OCI-LY1 (cell line): ENCODE data around the gene INHBC.
A peak's percentile ranks its signal among the peaks of the same experiment; 100 is the strongest.

Experiments used
- H2AFZ ChIP-seq: fragments of 200-600 bp; sonication (generic), shearing (Covaris generic); 2 replicates; pipeline ENCODE4 v1.6.0; 2014; ENCODE audit warnings: antibody characterized with exemption, mild to moderate bottlenecking, low read length
- H3F3A ChIP-seq: fragments of 200-600 bp; sonication (generic), shearing (Covaris generic); 2 replicates; pipeline ENCODE4 v1.6.0; 2014; ENCODE audit warnings: mild to moderate bottlenecking, antibody characterized with exemption, low read length, moderate library complexity; ENCODE audit not compliant: insufficient read depth
- H3K27ac ChIP-seq: fragments of 200-600 bp; sonication (generic); 2 replicates; pipeline ENCODE4 v1.5.1; 2014; ENCODE audit warnings: low read length, mixed run types, mild to moderate bottlenecking, low read depth; ENCODE audit not compliant: poor library complexity, severe bottlenecking
- H3K27me3 ChIP-seq: fragments of 200-600 bp; sonication (generic); 2 replicates; pipeline ENCODE4 v1.6.0; 2014; ENCODE audit warnings: antibody characterized with exemption, mild to moderate bottlenecking, low read length, moderate library complexity; ENCODE audit not compliant: insufficient read depth
- H3K36me3 ChIP-seq: fragments of 200-600 bp; sonication (generic); 2 replicates; pipeline ENCODE4 v1.6.1; 2014; ENCODE audit warnings: mild to moderate bottlenecking, antibody characterized with exemption, low read length, moderate library complexity, mixed read lengths; ENCODE audit not compliant: insufficient read depth
- H3K4me1 ChIP-seq: fragments of 200-600 bp; sonication (generic); 2 replicates; pipeline ENCODE4 v1.5.1; 2014; ENCODE audit warnings: mild to moderate bottlenecking, low read length, moderate library complexity; ENCODE audit not compliant: insufficient read depth, severe bottlenecking
- H3K4me2 ChIP-seq: fragments of 200-600 bp; sonication (generic), shearing (Covaris generic); 2 replicates; pipeline ENCODE4 v1.6.1; 2014; ENCODE audit warnings: low read length
- H3K4me3 ChIP-seq: fragments of 200-600 bp; sonication (generic); 2 replicates; pipeline ENCODE4 v1.5.1; 2014; ENCODE audit warnings: low read length, low read depth, mild to moderate bottlenecking, mixed read lengths; ENCODE audit not compliant: poor library complexity, severe bottlenecking
- H3K79me2 ChIP-seq: fragments of 200-600 bp; shearing (Covaris generic); 2 replicates; pipeline ENCODE4 v1.6.1; 2016; ENCODE audit warnings: mixed run types, low read length, mixed read lengths; ENCODE audit not compliant: insufficient read depth
- H3K9ac ChIP-seq: fragments of 200-600 bp; sonication (generic), shearing (Covaris generic); 2 replicates; pipeline ENCODE4 v1.6.1; 2014; ENCODE audit warnings: mild to moderate bottlenecking, low read length, mixed read lengths
- H3K9me2 ChIP-seq: fragments of 200-600 bp; sonication (generic), shearing (Covaris generic); 2 replicates; pipeline ENCODE4 v1.6.1; 2014; ENCODE audit warnings: low read depth, mild to moderate bottlenecking, low read length, mixed read lengths
- H3K9me3 ChIP-seq: fragments of 200-600 bp; shearing (Covaris generic); 2 replicates; pipeline ENCODE4 v1.6.1; 2014; ENCODE audit warnings: low read length, mixed read lengths
- H4K20me1 ChIP-seq: fragments of 200-600 bp; sonication (generic), shearing (Covaris generic); 2 replicates; pipeline ENCODE4 v1.6.0; 2016; ENCODE audit warnings: mild to moderate bottlenecking, low read length; ENCODE audit not compliant: insufficient read depth
- CTCF ChIP-seq: fragments of 200-600 bp; sonication (generic), shearing (Covaris generic); IDR thresholded peaks from 2 replicates; pipeline ENCODE4 v1.5.1; 2017; ENCODE audit warnings: mild to moderate bottlenecking, antibody characterized with exemption, low read length, moderate library complexity, mixed read lengths
- EZH2 ChIP-seq: fragments of 200-600 bp; sonication (generic), shearing (Covaris generic); IDR thresholded peaks from 2 replicates; pipeline ENCODE4 v1.8.0; 2017; ENCODE audit warnings: borderline replicate concordance, mixed run types, mild to moderate bottlenecking, antibody characterized with exemption, low read length, moderate library complexity, mixed read lengths

INHBC gene

GRCh38 chr12:57459750-57460467, 25.3 kb downstream of the INHBC start, which contains the start of gene GLI1:
TSS of gene GLI1 (plus strand) at chr12:57459785. CDS start at chr12:57463692, 3,907 bp downstream.
- H4K20me1 ChIP-seq, result no peaks in the 10 kb centered on the region
- TF ChIP-seq EZH2 (no peak), CTCF (no peak)
- H3K27ac ChIP-seq, result peak within 1 kb of the TSS; percentile 65
- peak within 1 kb of the TSS; percentile 21; the same call in 1 of the 2 replicates for H2AFZ ChIP-seq
- H3K79me2 ChIP-seq, result no peaks in the 10 kb centered on the region
- peaks cover 36% of the 10 kb centered on the region for H3K4me1 ChIP-seq
- peak within 1 kb of the TSS; percentile 92 for H3K4me2 ChIP-seq
- H3K9ac ChIP-seq, result peak within 1 kb of the TSS; percentile 64
- peak within 1 kb of the TSS; percentile 67 for H3K4me3 ChIP-seq
- H3K27me3 ChIP-seq, result no peaks in the 10 kb centered on the region; the same call in 1 of the 2 replicates
- no peaks in the 10 kb centered on the region for H3F3A ChIP-seq
- H3K9me2 ChIP-seq, result no peaks in the 10 kb centered on the region
- H3K36me3 ChIP-seq, result no peaks in the 10 kb centered on the region
- no peaks in the 10 kb centered on the region for H3K9me3 ChIP-seq

- Histone ChIP-seq H3K27ac (peak overlapping the region; percentile 31), H3K9ac (peak overlapping the region; percentile 64; the same call in 1 of the 2 replicates)
Measured at GRCh38 chr12:57460468-57460784, 25.8 kb downstream of the INHBC start.

GRCh38 chr12:57460841-57461275, 26.3 kb downstream of the INHBC start:
- H3K9me3 ChIP-seq, result no peaks in the 10 kb centered on the region
- no peaks in the 10 kb centered on the region for H3F3A ChIP-seq
- H3K27ac ChIP-seq, result peak overlapping the region; percentile 31
- no peaks in the 10 kb centered on the region for H4K20me1 ChIP-seq
- H2AFZ ChIP-seq, result no peak overlapping the region
- peaks cover 31% of the 10 kb centered on the region for H3K4me1 ChIP-seq
- no peaks in the 10 kb centered on the region for H3K9me2 ChIP-seq
- H3K27me3 ChIP-seq, result no peaks in the 10 kb centered on the region; the same call in 1 of the 2 replicates
- H3K79me2 ChIP-seq, result no peaks in the 10 kb centered on the region
- peak overlapping the region; percentile 67 for H3K4me3 ChIP-seq
- peak overlapping the region; percentile 46; the same call in 1 of the 2 replicates for H3K9ac ChIP-seq
- H3K4me2 ChIP-seq, result peak overlapping the region; percentile 92
- H3K36me3 ChIP-seq, result no peaks in the 10 kb centered on the region
- TF ChIP-seq EZH2 (no peak), CTCF (no peak)

More at GRCh38 chr12:57460468-57460784, 25.8 kb downstream of the INHBC start:
- TF ChIP-seq EZH2, result no peak
- TF ChIP-seq CTCF, result no peak
- Histone ChIP-seq H3K4me3 (peak overlapping the region; percentile 67), H3K4me1 (peaks cover 36% of the 10 kb centered on the region), H3K9me2 (no peaks in the 10 kb centered on the region), H3K36me3 (no peaks in the 10 kb centered on the region), H3K9me3 (no peaks in the 10 kb centered on the region), H3K27me3 (no peaks in the 10 kb centered on the region; the same call in 1 of the 2 replicates), H2AFZ (no peak overlapping the region), H3F3A (no peaks in the 10 kb centered on the region), H3K79me2 (no peaks in the 10 kb centered on the region), H3K4me2 (peak overlapping the region; percentile 92), H4K20me1 (no peaks in the 10 kb centered on the region)
